Keratinocyte (primary cell): ENCODE measurements around the gene NMRAL1. TPM values are rescaled to one million over a fixed set of nuclear protein-coding genes. Genes with fewer than 3 reads are reported as not detected.

Source experiments
- DNase-seq: peaks from one replicate; pipeline ENCODE4 v3.0.0-alpha.2; 2011; ENCODE audit warnings: low read depth, missing footprints, low spot score
- FAIRE-seq: peaks from 2 replicates; lab custom pipeline; 2011; peaks lifted over from hg19 to GRCh38; lab: Jason Lieb, UNC
- H2AFZ ChIP-seq: 2 replicates; pipeline ENCODE4 v1.6.0; 2012; ENCODE audit warnings: low read length, control low read depth, inconsistent platforms; ENCODE audit not compliant: control insufficient read depth
- H3K27ac ChIP-seq: 2 replicates; pipeline ENCODE4 v1.5.1; 2011; ENCODE audit warnings: low read length; ENCODE audit not compliant: control insufficient read depth, insufficient read depth
- H3K27me3 ChIP-seq: 3 replicates; pipeline ENCODE4 v1.6.0; 2011; ENCODE audit warnings: low read length; ENCODE audit not compliant: control insufficient read depth, insufficient read depth; ENCODE audit errors: extremely low read depth
- H3K36me3 ChIP-seq, 2 experiments: 2 replicates in 1 of 2; 3 replicates in 1 of 2; pipeline ENCODE4 v1.5.1; 2011; ENCODE audit warnings: low read length in 2 of 2, mild to moderate bottlenecking in 1 of 2; ENCODE audit not compliant: control insufficient read depth in 2 of 2, insufficient read depth in 2 of 2; ENCODE audit errors: extremely low read depth in 1 of 2
- H3K4me1 ChIP-seq: 3 replicates; pipeline ENCODE4 v1.5.1; 2011; ENCODE audit warnings: low read length; ENCODE audit not compliant: control insufficient read depth, insufficient read depth; ENCODE audit errors: extremely low read depth
- H3K4me2 ChIP-seq: 3 replicates; pipeline ENCODE4 v1.6.0; 2011; ENCODE audit warnings: low read depth, low read length; ENCODE audit not compliant: control insufficient read depth, insufficient read depth; ENCODE audit errors: extremely low read depth
- H3K4me3 ChIP-seq, 3 experiments: fragments of 200-600 bp in 1 of 3; sonication (generic) in 1 of 3; 2 replicates in 2 of 3; 3 replicates in 1 of 3; pipeline ENCODE4 v1.5.1; 2011 to 2016; ENCODE audit warnings: low read length in 3 of 3, mild to moderate bottlenecking in 3 of 3, control low read depth in 2 of 3, inconsistent platforms in 1 of 3, low read depth in 1 of 3, mixed read lengths in 1 of 3, mixed run types in 1 of 3, moderate library complexity in 1 of 3; ENCODE audit not compliant: control insufficient read depth in 2 of 3, insufficient read depth in 2 of 3; ENCODE audit errors: extremely low read depth in 1 of 3
- H3K79me2 ChIP-seq: 2 replicates; pipeline ENCODE4 v1.6.0; 2012; ENCODE audit warnings: low read length; ENCODE audit not compliant: control insufficient read depth, insufficient read depth
- H3K9ac ChIP-seq: 3 replicates; pipeline ENCODE4 v1.6.0; 2011; ENCODE audit warnings: low read length; ENCODE audit not compliant: control insufficient read depth, insufficient read depth; ENCODE audit errors: extremely low read depth
- H3K9me1 ChIP-seq: 3 replicates; pipeline ENCODE4 v1.6.0; 2011; ENCODE audit warnings: low read length; ENCODE audit not compliant: control insufficient read depth, insufficient read depth; ENCODE audit errors: extremely low read depth
- H3K9me3 ChIP-seq: 2 replicates; pipeline ENCODE4 v1.5.1; 2012; ENCODE audit warnings: low read depth, low read length; ENCODE audit not compliant: control insufficient read depth
- H4K20me1 ChIP-seq: 3 replicates; pipeline ENCODE4 v1.6.0; 2011; ENCODE audit warnings: low read length; ENCODE audit not compliant: control insufficient read depth, insufficient read depth; ENCODE audit errors: extremely low read depth
- CTCF ChIP-seq, 3 experiments: IDR thresholded peaks in 1 of 3; conservative IDR thresholded peaks in 1 of 3; optimal IDR thresholded peaks in 1 of 3; 2 replicates in 2 of 3; 3 replicates in 1 of 3; pipeline versions ENCODE3 to v1.5.1; 2011; ENCODE audit warnings: low read length in 3 of 3, mild to moderate bottlenecking in 3 of 3, moderate library complexity in 2 of 3, control low read depth in 1 of 3, inconsistent platforms in 1 of 3; ENCODE audit not compliant: insufficient read depth in 2 of 3; ENCODE audit errors: extremely low read depth in 1 of 3
- EZH2 ChIP-seq: IDR thresholded peaks from one replicate; pipeline ENCODE4 v1.6.1; 2012; ENCODE audit warnings: inconsistent platforms, mild to moderate bottlenecking, low read length, moderate library complexity
- dilution Hi-C: fragments of 300-500 bp; cut with MboI; formaldehyde crosslinking; loops from one replicate; pipeline ENCODE4 v1.7.0; 2020; ENCODE audit warnings: low sequenced_read_pairs; ENCODE audit not compliant: extremely low pct_ligation_motif_present
- polyA plus RNA-seq, 5 experiments: library from polyadenylated mRNA; depleted of rRNA in 3 of 5; stranded (reverse) in 3 of 5; stranded (forward) in 1 of 5; unstranded in 1 of 5; fragments of >200 nt; gene quantifications; 1 replicate in 1 of 5; 2 replicates in 3 of 5; 3 replicates in 1 of 5; pipeline versions ENCODE4 v1.2.1 to v1.2.3, GENCODE V29; 2011 to 2012; ENCODE audit warnings: missing spikeins in 2 of 5, low read depth in 1 of 5, low replicate concordance in 1 of 5

Gene NMRAL1
- polyA plus RNA-seq, 1 donor (not counting 4 experiments of a cell fraction or from before 2014, with no cell fraction given), result 39.5 TPM

DNA sequence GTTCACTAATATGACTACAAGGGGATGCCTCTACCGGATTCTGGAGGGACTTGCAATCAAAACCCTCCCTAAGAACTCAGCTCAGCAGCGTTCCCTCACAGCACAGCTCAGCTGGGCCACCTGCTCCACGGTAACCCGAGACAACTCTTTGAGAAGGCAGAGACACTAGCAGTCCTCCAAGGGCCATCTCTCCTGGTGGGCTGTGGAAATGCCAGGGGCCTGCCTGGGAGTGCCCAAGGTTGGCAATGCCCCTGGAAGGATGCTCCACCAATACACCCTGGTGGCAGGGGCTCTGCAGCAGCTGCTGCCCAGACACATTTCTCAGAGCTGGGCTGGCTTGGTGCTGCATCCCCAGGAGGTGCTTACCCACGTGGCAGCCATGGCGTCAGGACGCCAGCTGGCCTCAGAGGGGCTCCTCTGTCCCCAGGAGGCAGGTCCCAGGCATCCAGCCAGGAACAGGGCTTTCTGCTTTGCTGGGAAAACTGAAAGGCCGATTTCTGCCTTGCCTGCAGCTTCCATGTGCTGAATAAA is 47.7 kb upstream of the NMRAL1 start:
- H3K4me3 ChIP-seq, result no peak overlapping the region
- H3K36me3 ChIP-seq, result peaks cover 0 to 18% of the 10 kb centered on the region in 2 experiments
- no peaks in the 10 kb centered on the region for H3K27me3 ChIP-seq
- TF ChIP-seq CTCF (optimal IDR thresholded peaks at IDR 0.05 in 1 of 3, IDR thresholded peaks at IDR 0.05 in 1 of 3, conservative IDR thresholded peaks at IDR 0.05 in 1 of 3; ENCODE audit: extremely low read depth in 1 of 3, insufficient read depth in 2 of 3, low read length in 3 of 3) (no peak), EZH2 (no peak)
- dilution Hi-C loops, result no loop called here
- peaks cover 69% of the 10 kb centered on the region for H3K79me2 ChIP-seq
- no peak for FAIRE-seq
- no peak for DNase-seq
- H2AFZ ChIP-seq, result no peak overlapping the region
- no peaks in the 10 kb centered on the region for H3K9me3 ChIP-seq
- no peak overlapping the region for H3K4me2 ChIP-seq
- H3K9ac ChIP-seq, result no peak overlapping the region
- H3K4me1 ChIP-seq, result no peaks in the 10 kb centered on the region
- no peak overlapping the region for H3K27ac ChIP-seq
- H3K9me1 ChIP-seq, result no peaks in the 10 kb centered on the region
- H4K20me1 ChIP-seq, result peaks cover 14% of the 10 kb centered on the region

GRCh38 chr16:4520913-4521312 is 46.5 kb upstream of the NMRAL1 start:
- Histone ChIP-seq H3K9me3 (no peaks in the 10 kb centered on the region), H3K27me3 (no peaks in the 10 kb centered on the region), H3K27ac (no peak overlapping the region), H3K4me3 (no peak overlapping the region), H3K4me2 (no peak overlapping the region), H3K79me2 (peaks cover 72% of the 10 kb centered on the region), H3K9me1 (no peaks in the 10 kb centered on the region), H3K4me1 (no peaks in the 10 kb centered on the region), H3K9ac (no peak overlapping the region), H3K36me3 (peaks cover 0 to 18% of the 10 kb centered on the region in 2 experiments), H4K20me1 (peaks cover 14% of the 10 kb centered on the region), H2AFZ (no peak overlapping the region)
- DNase-seq, result no peak
- no peak for FAIRE-seq
- TF ChIP-seq EZH2, result no peak
- TF ChIP-seq CTCF (optimal IDR thresholded peaks at IDR 0.05 in 1 of 3, IDR thresholded peaks at IDR 0.05 in 1 of 3, conservative IDR thresholded peaks at IDR 0.05 in 1 of 3; ENCODE audit: extremely low read depth in 1 of 3, insufficient read depth in 2 of 3, low read length in 3 of 3), result no peak
- dilution Hi-C loops, result no loop called here
